CD14-positive monocyte (primary cell): ENCODE data around the gene CLEC4G. TPM values are rescaled to one million over a fixed set of nuclear protein-coding genes. Genes with fewer than 3 reads are reported as not detected.
"Not testable (repeated sequence)": the region's sequence is repeated elsewhere in the genome, so short reads cannot be mapped to it uniquely, and the experiment has no call there.

Experiments
- DNase-seq, 3 donors: peaks; one replicate each; pipeline ENCODE4 v3.0.0-alpha.2; 2011 to 2022
- H2AFZ ChIP-seq: 2 replicates; pipeline ENCODE4 v1.6.0; 2012; ENCODE audit warnings: mild to moderate bottlenecking, low read depth, low read length, inconsistent platforms; ENCODE audit not compliant: insufficient read depth, poor library complexity, severe bottlenecking
- H3K27ac ChIP-seq, 2 donors: 1 replicate in 1 of 2; 2 replicates in 1 of 2; pipeline ENCODE4 v1.5.1; 2012 to 2013; ENCODE audit warnings: low read length in 2 of 2, control low read depth in 1 of 2, inconsistent platforms in 1 of 2, low read depth in 1 of 2, mild to moderate bottlenecking in 1 of 2
- H3K27me3 ChIP-seq, 2 donors: one replicate each; pipeline versions ENCODE4 v1.6.0 to v1.6.1; 2011 to 2013; ENCODE audit warnings: low read length in 2 of 2; ENCODE audit not compliant: control insufficient read depth in 2 of 2, insufficient read depth in 2 of 2
- H3K36me3 ChIP-seq, 2 donors: replicated peaks in 1 of 2; 1 replicate in 1 of 2; 2 replicates in 1 of 2; pipeline versions ENCODE4 v1.5.1 to v1.6.1; 2012 to 2013; ENCODE audit warnings: low read length in 2 of 2, control low read depth in 1 of 2, inconsistent platforms in 1 of 2, mild to moderate bottlenecking in 1 of 2; ENCODE audit not compliant: insufficient read depth in 2 of 2, control insufficient read depth in 1 of 2
- H3K4me1 ChIP-seq, 2 donors: 1 replicate in 1 of 2; 2 replicates in 1 of 2; pipeline versions ENCODE4 v1.5.1 to v1.6.1; 2012 to 2013; ENCODE audit warnings: low read length in 2 of 2, control low read depth in 1 of 2, inconsistent platforms in 1 of 2, mild to moderate bottlenecking in 1 of 2, moderate library complexity in 1 of 2; ENCODE audit not compliant: insufficient read depth in 2 of 2, control insufficient read depth in 1 of 2
- H3K4me2 ChIP-seq: replicated peaks from 2 replicates; pipeline ENCODE3; 2012; ENCODE audit warnings: low read length, moderate library complexity, mild to moderate bottlenecking; ENCODE audit not compliant: poor library complexity, severe bottlenecking; ENCODE audit errors: extremely low read depth
- H3K4me3 ChIP-seq, 3 experiments: fragments of 200-600 bp in 1 of 3; sonication (generic) in 1 of 3; replicated peaks in 1 of 3; 1 replicate in 2 of 3; 2 replicates in 1 of 3; pipeline ENCODE4 v1.5.1; 2011 to 2013; ENCODE audit warnings: low read length in 3 of 3, mild to moderate bottlenecking in 3 of 3, control low read depth in 2 of 3, low read depth in 2 of 3, inconsistent platforms in 1 of 3, moderate library complexity in 1 of 3
- H3K79me2 ChIP-seq: 2 replicates; pipeline ENCODE4 v1.6.0; 2012; ENCODE audit warnings: mild to moderate bottlenecking, control low read depth, inconsistent platforms, low read length, moderate library complexity; ENCODE audit not compliant: insufficient read depth
- H3K9ac ChIP-seq: 2 replicates; pipeline ENCODE4 v1.6.0; 2017; ENCODE audit warnings: low read length, mild to moderate bottlenecking; ENCODE audit not compliant: insufficient read depth, poor library complexity, severe bottlenecking
- H3K9me3 ChIP-seq, 2 donors: replicated peaks in 1 of 2; 1 replicate in 1 of 2; 2 replicates in 1 of 2; pipeline versions ENCODE4 v1.5.1 to v1.6.1; 2012 to 2013; ENCODE audit warnings: low read length in 2 of 2, control low read depth in 1 of 2; ENCODE audit not compliant: control insufficient read depth in 1 of 2, insufficient read depth in 1 of 2
- H4K20me1 ChIP-seq: 2 replicates; pipeline ENCODE4 v1.6.0; 2012; ENCODE audit warnings: mild to moderate bottlenecking, low read length, control low read depth, moderate library complexity; ENCODE audit not compliant: insufficient read depth
- H3K27ac Mint-ChIP-seq, 7 donors: one replicate each; pipeline ENCODE4 v1.8.0; 2020; ENCODE audit warnings: mild to moderate bottlenecking in 7 of 7, mixed read lengths in 7 of 7, moderate library complexity in 6 of 7, inconsistent platforms in 2 of 7
- H3K27me3 Mint-ChIP-seq, 3 donors: one replicate each; pipeline ENCODE4 v1.8.0; 2021 to 2022; ENCODE audit warnings: low read depth in 3 of 3, mild to moderate bottlenecking in 3 of 3, mixed read lengths in 3 of 3, moderate library complexity in 3 of 3, inconsistent platforms in 1 of 3
- H3K36me3 Mint-ChIP-seq, 2 donors: one replicate each; pipeline ENCODE4 v1.8.0; 2020; ENCODE audit warnings: mixed read lengths in 2 of 2, inconsistent platforms in 1 of 2, mild to moderate bottlenecking in 1 of 2
- H3K4me1 Mint-ChIP-seq: one replicate; pipeline ENCODE4 v1.8.0; 2020; ENCODE audit warnings: mild to moderate bottlenecking, mixed read lengths
- H3K4me3 Mint-ChIP-seq, 2 donors: one replicate each; pipeline ENCODE4 v1.8.0; 2020; ENCODE audit warnings: mild to moderate bottlenecking in 2 of 2, mixed read lengths in 2 of 2, moderate library complexity in 1 of 2
- H3K9me3 Mint-ChIP-seq, 7 donors: one replicate each; pipeline ENCODE4 v1.8.0; 2020 to 2022; ENCODE audit warnings: mixed read lengths in 7 of 7, mild to moderate bottlenecking in 6 of 7, moderate library complexity in 6 of 7, inconsistent platforms in 2 of 7
- WGBS: methylation state at CpG from one replicate; pipeline ENCODE4 v1.1.5; 2013; ENCODE audit warnings: missing lambda C conversion rate; ENCODE audit not compliant: insufficient coverage; 5-methylcytosine and 5-hydroxymethylcytosine counted together
- intact Hi-C, 2 donors: fragments of 100-400 bp; cut with micrococcal nuclease; formaldehyde crosslinking; loops; one replicate each; pipeline versions ENCODE4 v1.15.0 to v1.15.1; 2023
- polyA plus RNA-seq, 3 donors: library from polyadenylated mRNA; depleted of rRNA in 1 of 3; unstranded in 2 of 3; stranded (reverse) in 1 of 3; fragments of 300-500 nt in 2 of 3; fragments of >200 nt in 1 of 3; fragmentation: Illumina TruSeq in 2 of 3; gene quantifications; 1 replicate in 2 of 3; 2 replicates in 1 of 3; pipeline ENCODE4 v1.2.3, GENCODE V29; 2012 to 2021
- TF ChIP-seq, protein P1 (sequence below): fragments of 200-600 bp; IDR thresholded peaks from one replicate; pipeline ENCODE4 v1.8.0; 2022; ENCODE audit warnings: antibody characterized with exemption, mild to moderate bottlenecking

The CLEC4G gene
- polyA plus RNA-seq, 3 donors, result 4.7 to 7.9 (median 7.1) TPM

DNA sequence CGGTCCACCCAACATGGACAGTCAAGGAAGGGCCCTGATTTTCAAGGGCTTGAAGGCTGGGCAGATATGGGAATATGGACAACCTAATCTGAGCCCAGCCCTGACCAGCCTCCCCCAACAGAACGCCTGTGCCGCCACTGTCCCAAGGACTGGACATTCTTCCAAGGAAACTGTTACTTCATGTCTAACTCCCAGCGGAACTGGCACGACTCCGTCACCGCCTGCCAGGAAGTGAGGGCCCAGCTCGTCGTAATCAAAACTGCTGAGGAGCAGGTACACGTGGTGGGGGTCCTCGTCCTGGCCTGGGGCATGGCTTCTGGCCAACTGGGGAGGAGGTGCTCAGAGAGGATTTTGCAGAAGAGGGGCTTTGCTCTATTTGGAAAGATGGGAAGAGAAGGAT, 34.6 kb upstream of the CLEC4G start:
- Histone ChIP-seq H3K36me3 (no peaks in the 10 kb centered on the region), H4K20me1 (no peaks in the 10 kb centered on the region), H3K9ac (no peak overlapping the region), H3K4me1 (peaks cover 10 to 12% of the 10 kb centered on the region in 2 donors), H3K27ac (no peak overlapping the region), H3K79me2 (no peaks in the 10 kb centered on the region), H3K4me2 (no peak overlapping the region), H3K4me3 (no peak overlapping the region), H2AFZ (no peak overlapping the region), H3K27me3 (no peaks in the 10 kb centered on the region), H3K9me3 (no peaks in the 10 kb centered on the region)
- Mint-ChIP-seq H3K27ac (no peak overlapping the region), H3K27me3 (peaks cover 0 to 7% (median 6%) of the 10 kb centered on the region in 3 donors), H3K4me1 (peaks cover 29% of the 10 kb centered on the region), H3K9me3 (peaks cover 0 to 2% (median 0%) of the 10 kb centered on the region in 7 donors), H3K36me3 (no peaks in the 10 kb centered on the region), H3K4me3 (no peak overlapping the region)
- intact Hi-C loops, result no loop called here
- TF ChIP-seq, protein P1, sequence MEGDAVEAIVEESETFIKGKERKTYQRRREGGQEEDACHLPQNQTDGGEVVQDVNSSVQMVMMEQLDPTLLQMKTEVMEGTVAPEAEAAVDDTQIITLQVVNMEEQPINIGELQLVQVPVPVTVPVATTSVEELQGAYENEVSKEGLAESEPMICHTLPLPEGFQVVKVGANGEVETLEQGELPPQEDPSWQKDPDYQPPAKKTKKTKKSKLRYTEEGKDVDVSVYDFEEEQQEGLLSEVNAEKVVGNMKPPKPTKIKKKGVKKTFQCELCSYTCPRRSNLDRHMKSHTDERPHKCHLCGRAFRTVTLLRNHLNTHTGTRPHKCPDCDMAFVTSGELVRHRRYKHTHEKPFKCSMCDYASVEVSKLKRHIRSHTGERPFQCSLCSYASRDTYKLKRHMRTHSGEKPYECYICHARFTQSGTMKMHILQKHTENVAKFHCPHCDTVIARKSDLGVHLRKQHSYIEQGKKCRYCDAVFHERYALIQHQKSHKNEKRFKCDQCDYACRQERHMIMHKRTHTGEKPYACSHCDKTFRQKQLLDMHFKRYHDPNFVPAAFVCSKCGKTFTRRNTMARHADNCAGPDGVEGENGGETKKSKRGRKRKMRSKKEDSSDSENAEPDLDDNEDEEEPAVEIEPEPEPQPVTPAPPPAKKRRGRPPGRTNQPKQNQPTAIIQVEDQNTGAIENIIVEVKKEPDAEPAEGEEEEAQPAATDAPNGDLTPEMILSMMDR, result no peak
- WGBS, result 34% methylated on average over 2 of the region's 11 CpGs
- DNase-seq, result no peak

DNA sequence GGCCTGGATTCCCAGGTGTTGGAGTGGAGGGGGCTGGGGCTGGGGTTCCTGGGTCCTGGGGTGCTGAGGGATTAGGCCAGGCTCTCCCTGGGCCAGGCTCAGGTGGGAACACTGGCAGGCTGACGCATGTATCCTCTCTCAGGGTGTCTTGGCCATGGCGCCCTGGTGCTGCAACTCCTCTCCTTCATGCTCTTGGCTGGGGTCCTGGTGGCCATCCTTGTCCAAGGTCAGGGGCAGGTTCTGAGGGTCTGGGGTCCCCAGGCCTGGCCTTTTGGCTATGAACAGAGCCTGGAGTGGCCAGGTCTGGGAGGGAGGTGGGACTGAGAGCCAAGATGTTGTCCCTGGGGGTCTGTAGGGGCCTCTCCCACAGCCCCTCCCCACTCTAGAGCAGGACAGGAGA, 33.1 kb upstream of the CLEC4G start:
- intact Hi-C loops, H3K9ac ChIP-seq, H3K27ac Mint-ChIP-seq, H3K4me3 Mint-ChIP-seq, H3K9me3 Mint-ChIP-seq, H3K4me3 ChIP-seq, H3K27ac ChIP-seq, DNase-seq, H3K79me2 ChIP-seq, H2AFZ ChIP-seq, H3K36me3 ChIP-seq, H3K4me2 ChIP-seq, H3K9me3 ChIP-seq, H3K4me1 ChIP-seq, H3K36me3 Mint-ChIP-seq, H4K20me1 ChIP-seq, H3K27me3 ChIP-seq, H3K27me3 Mint-ChIP-seq: not testable (repeated sequence)
- peaks cover 22% of the 10 kb centered on the region for H3K4me1 Mint-ChIP-seq
- WGBS, result 96% methylated on average over 2 of the region's 2 CpGs

DNA sequence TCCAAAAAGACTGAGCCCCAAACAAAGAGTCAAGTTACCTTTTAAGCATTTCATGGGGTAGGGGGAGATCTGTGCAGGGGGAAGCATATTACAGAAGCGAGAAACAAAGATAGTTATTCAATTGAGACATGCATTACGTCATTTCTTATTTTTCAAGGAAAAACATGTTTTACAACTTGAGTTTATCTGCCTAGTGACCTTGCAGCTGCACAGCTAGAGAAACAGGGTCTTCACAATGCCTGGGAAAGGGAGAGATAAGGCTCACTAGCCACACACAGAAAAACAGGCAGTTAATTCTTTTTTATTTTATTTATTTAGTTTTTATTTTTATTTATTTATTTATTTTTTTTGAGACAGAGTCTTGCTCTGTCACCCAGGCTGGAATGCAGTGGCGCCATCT, 32.2 kb upstream of the CLEC4G start:
- H3K4me2 ChIP-seq, H3K36me3 ChIP-seq, H3K79me2 ChIP-seq, H3K27ac ChIP-seq, H3K27me3 ChIP-seq, H2AFZ ChIP-seq, H3K4me3 Mint-ChIP-seq, DNase-seq, H4K20me1 ChIP-seq, H3K27me3 Mint-ChIP-seq, H3K36me3 Mint-ChIP-seq, H3K4me1 ChIP-seq, H3K27ac Mint-ChIP-seq, intact Hi-C loops, H3K4me3 ChIP-seq, H3K9me3 ChIP-seq, H3K9ac ChIP-seq: not testable (repeated sequence)
- 80% methylated on average over 1 of the region's 3 CpGs for WGBS
- H3K4me1 Mint-ChIP-seq, result peaks cover 22% of the 10 kb centered on the region
- peaks cover 6 to 11% (median 8%) of the 10 kb centered on the region in 7 donors for H3K9me3 Mint-ChIP-seq
